HUES48 (cell line): Measurements from ENCODE around the gene TUBA3C.

Source experiments
- H3K27ac ChIP-seq: one replicate; pipeline ENCODE4 v1.7.0; 2013; ENCODE audit warnings: low read depth, low read length, inconsistent platforms
- H3K27me3 ChIP-seq: 2 replicates; pipeline ENCODE4 v1.6.1; 2013; ENCODE audit warnings: mild to moderate bottlenecking, low read length; ENCODE audit not compliant: control insufficient read depth, insufficient read depth
- H3K36me3 ChIP-seq: 2 replicates; pipeline ENCODE4 v1.6.1; 2013; ENCODE audit warnings: low read length; ENCODE audit not compliant: control insufficient read depth, insufficient read depth
- H3K4me1 ChIP-seq: 2 replicates; pipeline ENCODE4 v1.6.1; 2013; ENCODE audit warnings: mild to moderate bottlenecking, low read length; ENCODE audit not compliant: control insufficient read depth, insufficient read depth
- H3K4me3 ChIP-seq: 2 replicates; pipeline ENCODE4 v1.5.1; 2013; ENCODE audit warnings: mild to moderate bottlenecking, low read depth, low read length
- H3K9ac ChIP-seq: 2 replicates; pipeline ENCODE4 v1.6.1; 2013; ENCODE audit warnings: mild to moderate bottlenecking, low read depth, low read length, moderate library complexity
- H3K9me3 ChIP-seq: 2 replicates; pipeline ENCODE4 v1.6.1; 2013; ENCODE audit warnings: low read length; ENCODE audit not compliant: control insufficient read depth, insufficient read depth

TUBA3C gene

DNA sequence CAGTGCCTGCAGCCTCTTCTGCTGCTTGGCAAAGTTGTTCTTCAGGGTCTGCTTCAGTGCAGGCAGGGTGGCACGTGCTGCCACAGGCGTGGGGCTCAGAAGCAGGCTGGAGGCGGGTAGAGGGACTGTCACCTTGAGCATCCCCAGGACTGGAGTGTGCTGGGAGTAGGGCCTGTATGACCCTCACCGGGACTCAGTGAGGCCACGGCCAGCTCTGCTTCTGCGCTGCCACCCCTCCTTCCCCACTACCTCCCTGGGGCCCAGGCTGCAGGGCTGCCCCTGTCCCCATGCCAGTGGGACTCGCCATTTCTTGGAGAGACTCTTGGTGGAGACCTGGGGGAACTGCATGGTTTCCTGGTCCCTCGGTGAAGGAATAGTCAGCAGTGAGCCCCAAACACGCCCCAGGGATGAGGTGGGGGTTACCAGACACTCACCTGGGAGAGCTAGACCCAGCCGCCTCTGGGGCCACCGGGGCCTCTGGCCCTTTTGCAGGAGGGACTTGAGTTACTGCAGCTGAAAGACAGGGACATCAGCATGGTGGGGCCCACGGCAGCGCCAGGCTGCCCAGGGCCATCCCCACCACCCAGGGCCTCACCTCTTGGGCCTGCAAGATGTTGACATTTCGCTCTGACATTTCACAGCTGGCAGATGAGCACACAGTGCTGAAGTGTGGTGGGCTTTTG is 29.9 kb downstream of the TUBA3C start:
- no peaks in the 10 kb centered on the region for H3K36me3 ChIP-seq
- H3K27me3 ChIP-seq: no peaks in the 10 kb centered on the region
- H3K9ac ChIP-seq: no peak overlapping the region
- H3K4me3 ChIP-seq: no peak overlapping the region
- H3K27ac ChIP-seq: no peak overlapping the region
- peaks cover 99% of the 10 kb centered on the region for H3K9me3 ChIP-seq
- no peaks in the 10 kb centered on the region for H3K4me1 ChIP-seq

DNA sequence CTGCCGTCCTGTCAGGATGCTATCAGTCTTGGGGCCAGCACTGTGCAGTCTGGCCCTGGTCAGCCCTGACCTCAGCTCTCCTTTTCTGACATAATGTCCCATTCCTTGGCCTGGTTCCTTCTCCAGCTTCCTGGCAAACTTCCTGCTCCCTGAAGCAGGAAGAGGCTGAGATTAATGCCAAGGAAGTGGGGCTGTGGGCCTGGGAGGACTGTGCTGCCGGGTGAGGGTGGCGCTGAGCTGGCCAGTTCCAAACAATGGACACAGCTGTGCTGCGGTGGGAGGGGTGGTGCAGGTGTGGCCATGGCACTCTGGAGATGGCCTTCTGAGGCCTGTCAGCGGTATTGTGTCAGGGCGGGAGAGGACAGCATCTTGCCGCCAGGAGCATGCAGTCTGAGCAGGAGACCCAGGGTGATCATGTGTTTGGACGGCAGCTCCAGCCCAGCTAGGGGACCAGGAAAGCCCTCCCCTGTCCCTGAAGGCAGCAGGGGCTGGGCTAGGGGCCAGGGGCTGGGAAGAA is 30.9 kb downstream of the TUBA3C start:
- H3K27me3 ChIP-seq: no peaks in the 10 kb centered on the region
- H3K9ac ChIP-seq: no peak overlapping the region
- no peaks in the 10 kb centered on the region for H3K4me1 ChIP-seq
- H3K4me3 ChIP-seq: no peak overlapping the region
- H3K27ac ChIP-seq: no peak overlapping the region
- no peaks in the 10 kb centered on the region for H3K36me3 ChIP-seq
- H3K9me3 ChIP-seq: peaks cover 99% of the 10 kb centered on the region

- Histone ChIP-seq H3K27me3 (no peaks in the 10 kb centered on the region), H3K4me1 (no peaks in the 10 kb centered on the region), H3K9me3 (peaks cover 99% of the 10 kb centered on the region), H3K9ac (no peak overlapping the region), H3K36me3 (no peaks in the 10 kb centered on the region), H3K27ac (no peak overlapping the region), H3K4me3 (no peak overlapping the region)
These were observed 31.4 kb downstream of the TUBA3C start for GRCh38 chr13:19150226-19150625.

GRCh38 chr13:19148561-19148960 is 33.1 kb downstream of the TUBA3C start:
- peaks cover 97% of the 10 kb centered on the region for H3K9me3 ChIP-seq
- no peak overlapping the region for H3K27ac ChIP-seq
- no peak overlapping the region for H3K4me3 ChIP-seq
- no peaks in the 10 kb centered on the region for H3K27me3 ChIP-seq
- H3K9ac ChIP-seq: no peak overlapping the region
- H3K4me1 ChIP-seq: no peaks in the 10 kb centered on the region
- no peaks in the 10 kb centered on the region for H3K36me3 ChIP-seq
